DND-41 (cell line): ENCODE data around the gene HAND1.
"Not testable (repeated sequence)": the region's sequence is repeated elsewhere in the genome, so short reads cannot be mapped to it uniquely, and the experiment has no call there.

Experiments
- ATAC-seq: fragments of 200-7000 bp; cut with Tn5 transposase; 3 replicates; pipeline ENCODE4 v1.9.1; 2021; ENCODE audit warnings: low read depth; ENCODE audit not compliant: insufficient read depth
- DNase-seq: peaks from one replicate; pipeline ENCODE4 v3.0.0-alpha.2; 2020
- H2AFZ ChIP-seq: 2 replicates; pipeline ENCODE4 v1.6.0; 2012; ENCODE audit warnings: low read depth, low read length
- H3K27ac ChIP-seq: 2 replicates; pipeline ENCODE4 v1.5.1; 2012; ENCODE audit warnings: low read length, inconsistent platforms
- H3K27me3 ChIP-seq: fragments of 200-600 bp; sonication (generic); 2 replicates; pipeline ENCODE4 v1.6.0; 2012; ENCODE audit warnings: low read length, mild to moderate bottlenecking, inconsistent platforms; ENCODE audit not compliant: insufficient read depth, poor library complexity
- H3K36me3 ChIP-seq: 2 replicates; pipeline ENCODE4 v1.5.1; 2012; ENCODE audit warnings: low read length, inconsistent platforms; ENCODE audit not compliant: insufficient read depth
- H3K4me1 ChIP-seq: 2 replicates; pipeline ENCODE4 v1.5.1; 2012; ENCODE audit warnings: mild to moderate bottlenecking, low read length; ENCODE audit not compliant: insufficient read depth
- H3K4me2 ChIP-seq: 2 replicates; pipeline ENCODE4 v1.6.0; 2012; ENCODE audit warnings: mild to moderate bottlenecking, moderate library complexity, low read length, inconsistent platforms; ENCODE audit not compliant: insufficient read depth
- H3K4me3 ChIP-seq, 2 experiments: fragments of 200-600 bp in 1 of 2; shearing (Covaris generic) in 1 of 2; 2 replicates each; pipeline ENCODE4 v1.5.1; 2012 to 2016; ENCODE audit warnings: inconsistent platforms in 2 of 2, low read length in 2 of 2, mild to moderate bottlenecking in 2 of 2, low read depth in 1 of 2, moderate library complexity in 1 of 2
- H3K79me2 ChIP-seq: 2 replicates; pipeline ENCODE4 v1.6.0; 2012; ENCODE audit warnings: low read length, inconsistent platforms; ENCODE audit not compliant: insufficient read depth
- H3K9ac ChIP-seq: 2 replicates; pipeline ENCODE4 v1.6.0; 2012; ENCODE audit warnings: low read depth, mild to moderate bottlenecking, inconsistent platforms, low read length, moderate library complexity
- H3K9me3 ChIP-seq: 2 replicates; pipeline ENCODE4 v1.5.1; 2012; ENCODE audit warnings: low read length, moderate library complexity, mild to moderate bottlenecking, inconsistent platforms; ENCODE audit not compliant: insufficient read depth, severe bottlenecking
- H4K20me1 ChIP-seq: 2 replicates; pipeline ENCODE4 v1.6.0; 2012; ENCODE audit warnings: low read length; ENCODE audit not compliant: insufficient read depth
- CTCF ChIP-seq: IDR thresholded peaks from 2 replicates; pipeline ENCODE4 v1.5.1; 2012; ENCODE audit warnings: borderline replicate concordance, low read length, moderate library complexity, mild to moderate bottlenecking; ENCODE audit not compliant: poor library complexity, severe bottlenecking; ENCODE audit errors: extremely low read depth
- EZH2 ChIP-seq: IDR thresholded peaks from 3 replicates; pipeline ENCODE4 v1.6.1; 2012; ENCODE audit warnings: borderline replicate concordance, low read depth, mild to moderate bottlenecking, moderate library complexity, low read length, inconsistent platforms; ENCODE audit not compliant: severe bottlenecking

The HAND1 gene

DNA sequence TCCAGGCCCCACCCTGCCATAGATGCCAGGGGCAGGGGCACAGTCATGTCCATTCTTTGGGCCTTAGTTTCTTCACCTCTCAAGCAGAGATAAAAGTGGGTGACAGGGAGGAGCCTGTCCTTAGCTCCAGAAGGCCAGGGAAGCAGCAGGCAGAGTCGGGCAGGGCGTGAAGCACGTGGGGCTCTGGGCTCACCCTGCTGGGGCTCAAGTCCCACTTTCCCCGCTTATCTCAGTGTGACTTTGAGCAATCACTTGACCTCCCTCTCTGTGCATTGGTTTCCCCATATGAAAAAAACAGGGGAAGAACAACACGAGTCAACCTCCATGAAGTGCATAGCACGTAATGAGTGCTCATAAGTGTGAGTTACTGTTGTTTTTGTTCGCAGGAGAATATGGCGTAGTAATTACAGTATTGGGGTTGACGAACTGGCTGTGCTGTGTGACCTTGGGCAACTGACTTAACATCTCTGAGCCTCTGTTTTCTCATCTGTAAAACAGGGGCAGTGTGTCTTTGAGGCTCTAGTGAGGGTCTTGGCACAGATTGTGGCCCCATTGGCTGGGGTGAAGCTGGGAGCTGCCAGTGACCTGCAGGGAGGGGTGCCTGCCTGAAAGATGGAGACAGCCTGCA lies 39.9 kb upstream of the HAND1 start:
- Histone ChIP-seq H3K27me3 (peaks cover 40% of the 10 kb centered on the region), H4K20me1 (no peaks in the 10 kb centered on the region), H3K4me1 (no peaks in the 10 kb centered on the region), H3K9ac (no peak overlapping the region), H3K27ac (no peak overlapping the region), H3K79me2 (no peaks in the 10 kb centered on the region), H2AFZ (no peak overlapping the region), H3K36me3 (no peaks in the 10 kb centered on the region), H3K4me2 (no peak overlapping the region), H3K4me3 (no peak overlapping the region), H3K9me3 (no peaks in the 10 kb centered on the region)
- DNase-seq (no peak), ATAC-seq (no peak)
- no peak for TF ChIP-seq EZH2
- TF ChIP-seq CTCF = no peak

DNA sequence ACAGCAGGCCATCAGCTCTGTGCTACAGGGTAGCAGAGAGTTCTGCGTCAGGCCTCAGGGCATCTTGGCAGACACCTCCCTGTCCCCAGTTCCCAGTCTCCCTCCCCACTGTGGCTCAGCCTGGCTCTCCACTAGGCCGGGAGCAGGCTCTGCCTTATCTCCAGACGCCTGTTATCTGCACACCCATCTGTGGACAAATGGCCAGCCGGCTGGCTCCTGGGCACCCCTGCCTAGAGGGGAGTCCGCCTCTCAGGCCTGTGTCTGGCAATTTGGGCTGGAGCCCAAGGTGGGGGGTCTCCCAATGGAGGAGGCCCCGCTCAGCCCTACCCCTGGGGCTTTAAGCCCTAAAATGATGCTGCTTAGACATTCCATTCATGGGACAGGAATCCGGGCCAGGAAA lies 39.2 kb upstream of the HAND1 start:
- no peak for ATAC-seq
- no peak overlapping the region for H2AFZ ChIP-seq
- H4K20me1 ChIP-seq = no peaks in the 10 kb centered on the region
- H3K4me2 ChIP-seq = no peak overlapping the region
- H3K27ac ChIP-seq = no peak overlapping the region
- TF ChIP-seq EZH2 = no peak
- TF ChIP-seq CTCF = no peak
- peaks cover 38% of the 10 kb centered on the region for H3K27me3 ChIP-seq
- no peaks in the 10 kb centered on the region for H3K79me2 ChIP-seq
- H3K4me1 ChIP-seq = no peaks in the 10 kb centered on the region
- no peak for DNase-seq
- no peak overlapping the region for H3K9ac ChIP-seq
- no peak overlapping the region for H3K4me3 ChIP-seq
- H3K9me3 ChIP-seq = no peaks in the 10 kb centered on the region
- H3K36me3 ChIP-seq = no peaks in the 10 kb centered on the region

DNA sequence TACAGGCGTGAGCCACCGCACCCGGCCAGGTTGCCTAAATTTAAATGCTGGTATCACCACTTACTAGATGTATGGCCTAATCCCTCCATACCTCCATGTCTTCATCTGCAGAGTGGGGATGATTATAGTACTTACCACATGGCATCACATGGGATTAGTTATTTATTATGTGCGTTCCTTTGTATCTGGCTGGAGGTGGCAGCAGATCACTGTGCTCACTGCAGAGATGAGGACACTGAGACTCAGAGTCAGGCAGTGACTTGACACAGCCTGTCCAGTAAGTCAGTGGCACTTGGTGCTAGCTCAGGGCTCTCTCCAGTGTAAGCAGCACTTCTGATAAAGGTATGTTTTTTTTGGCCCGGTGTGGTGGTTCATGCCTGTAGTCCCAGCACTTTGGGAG lies 38.4 kb upstream of the HAND1 start:
- H3K79me2 ChIP-seq = no peaks in the 10 kb centered on the region
- no peaks in the 10 kb centered on the region for H3K36me3 ChIP-seq
- no peak for TF ChIP-seq CTCF
- TF ChIP-seq EZH2 = no peak
- no peak overlapping the region for H3K27ac ChIP-seq
- no peaks in the 10 kb centered on the region for H4K20me1 ChIP-seq
- no peak overlapping the region for H2AFZ ChIP-seq
- H3K9me3 ChIP-seq = no peaks in the 10 kb centered on the region
- peaks cover 36% of the 10 kb centered on the region for H3K27me3 ChIP-seq
- no peaks in the 10 kb centered on the region for H3K4me1 ChIP-seq
- H3K9ac ChIP-seq = no peak overlapping the region
- ATAC-seq (no peak), DNase-seq (no peak)
- no peak overlapping the region for H3K4me2 ChIP-seq
- no peak overlapping the region for H3K4me3 ChIP-seq

DNA sequence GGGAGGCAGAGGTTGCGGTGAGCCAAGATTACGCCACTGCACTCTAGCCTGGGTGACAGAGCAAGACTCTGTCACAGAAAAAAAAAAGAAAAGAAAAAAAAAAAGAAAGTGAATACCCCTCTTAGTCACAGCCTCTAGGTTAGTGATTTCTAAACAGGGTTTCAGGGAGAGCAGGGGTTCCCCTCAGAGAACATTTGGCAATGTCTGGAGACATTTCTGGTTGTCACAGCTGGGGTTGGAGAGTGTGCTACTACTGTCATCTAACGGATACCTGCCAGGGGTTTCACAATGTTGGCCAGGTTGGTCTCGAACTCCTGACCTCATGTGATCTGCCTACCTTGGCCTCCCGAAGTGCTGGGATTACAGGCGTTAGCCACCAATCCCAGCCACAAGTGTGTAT lies 37.5 kb upstream of the HAND1 start:
- not testable (repeated sequence) for H3K27ac ChIP-seq, H3K9me3 ChIP-seq, H3K36me3 ChIP-seq, H2AFZ ChIP-seq, H3K4me2 ChIP-seq, H3K4me1 ChIP-seq, DNase-seq, H3K9ac ChIP-seq, H4K20me1 ChIP-seq, H3K79me2 ChIP-seq, H3K4me3 ChIP-seq, ATAC-seq
- H3K27me3 ChIP-seq = peaks cover 35% of the 10 kb centered on the region
